NT2/D1 (cell line): ENCODE results near the gene NOBOX.

ENCODE experiments used
- SUZ12 ChIP-seq: IDR thresholded peaks from 2 replicates; pipeline ENCODE4 v1.6.1; 2011; ENCODE audit not compliant: insufficient read length, insufficient read depth; ENCODE audit errors: extremely low read depth
- YY1 ChIP-seq: IDR thresholded peaks from 2 replicates; pipeline ENCODE4 v1.6.1; 2011; ENCODE audit not compliant: insufficient read length, insufficient read depth
- ZNF274 ChIP-seq: IDR thresholded peaks from 2 replicates; pipeline ENCODE4 v1.6.1; 2011; ENCODE audit warnings: mild to moderate bottlenecking, low read depth, low read length

DNA sequence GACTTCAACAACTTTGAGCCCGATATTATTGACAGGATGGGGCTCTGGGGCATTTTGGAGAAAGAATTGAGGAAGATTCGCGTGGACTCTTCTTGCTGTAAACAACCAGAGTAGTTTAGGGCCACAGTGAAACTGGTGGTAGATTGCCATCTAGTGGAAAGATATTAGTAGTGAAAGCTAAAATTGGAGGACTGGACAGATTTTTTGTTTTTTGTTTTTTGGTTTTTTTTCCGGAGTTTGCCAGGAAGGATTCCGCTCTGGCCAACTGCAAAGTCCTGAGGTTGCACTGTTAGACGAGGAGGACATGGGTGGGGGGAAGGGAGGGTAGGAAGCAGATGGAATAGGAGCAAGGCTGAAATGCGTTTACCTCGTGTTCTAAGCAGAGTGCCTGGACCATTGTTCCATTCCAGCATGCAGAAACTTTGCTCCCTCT, 11.7 kb downstream of the NOBOX start:
- TF ChIP-seq SUZ12 (no peak), YY1 (no peak), ZNF274 (no peak)
